NT2/D1 (cell line): ENCODE measurements around the gene HUNK.

Experiments
- SUZ12 ChIP-seq: IDR thresholded peaks from 2 replicates; pipeline ENCODE4 v1.6.1; 2011; ENCODE audit not compliant: insufficient read length, insufficient read depth; ENCODE audit errors: extremely low read depth
- YY1 ChIP-seq: IDR thresholded peaks from 2 replicates; pipeline ENCODE4 v1.6.1; 2011; ENCODE audit not compliant: insufficient read length, insufficient read depth
- ZNF274 ChIP-seq: IDR thresholded peaks from 2 replicates; pipeline ENCODE4 v1.6.1; 2011; ENCODE audit warnings: mild to moderate bottlenecking, low read depth, low read length

DNA sequence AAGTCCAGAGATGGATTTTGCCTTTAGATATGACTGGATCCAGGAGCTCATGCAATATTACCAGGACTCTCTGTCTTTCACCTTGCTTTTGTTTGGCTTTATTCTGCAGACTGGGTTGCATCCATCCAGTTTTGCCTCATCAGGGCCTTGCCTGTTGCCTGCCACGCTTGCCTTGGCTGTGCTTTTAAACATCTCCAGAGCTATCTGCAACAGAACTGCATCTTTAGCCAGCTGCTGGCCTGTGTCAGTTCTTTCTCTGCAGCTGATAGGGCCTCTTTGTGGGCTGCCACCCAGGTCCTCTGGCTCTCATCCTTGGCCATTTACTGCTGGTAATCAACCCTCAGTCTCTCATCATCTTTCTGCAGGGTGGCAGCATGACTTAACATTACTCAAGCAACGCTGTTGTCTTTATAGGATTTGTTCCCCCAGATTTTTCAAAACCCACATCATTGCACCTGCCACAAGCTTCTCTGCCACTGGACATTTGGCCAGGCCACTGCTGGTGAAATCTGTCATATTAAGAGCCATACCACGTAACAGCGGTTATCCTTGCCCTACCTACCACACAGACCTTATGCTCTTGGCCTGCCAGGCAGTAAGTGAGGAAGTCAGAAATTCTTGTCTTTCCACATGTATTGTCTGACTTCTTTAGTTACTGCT lies 24.4 kb upstream of the HUNK start:
- TF ChIP-seq YY1: no peak
- no peak for TF ChIP-seq ZNF274
- no peak for TF ChIP-seq SUZ12
